Body of pancreas (tissue), 4 donors: Measurements from ENCODE around the gene SPOCK3. TPM values are rescaled to one million over a fixed set of nuclear protein-coding genes. Genes with fewer than 3 reads are reported as not detected.

Source experiments
- ATAC-seq: fragments of 150-250 bp; one replicate; pipeline ENCODE4 v1.9.1; 2016
- DNase-seq, 4 donors: peaks; one replicate each; pipeline ENCODE4 v3.0.0-alpha.2; 2019
- H3K27ac ChIP-seq, 4 donors: fragments of 200-600 bp; sonication (generic); 1 replicate in 3 of 4; 2 replicates in 1 of 4; pipeline versions ENCODE4 v1.5.1 to v1.6.1; 2016 to 2019; ENCODE audit warnings: mild to moderate bottlenecking in 1 of 4, mixed read lengths in 1 of 4, moderate library complexity in 1 of 4
- H3K27me3 ChIP-seq, 2 donors: fragments of 200-600 bp; sonication (generic); one replicate each; pipeline ENCODE4 v1.6.0; 2016; ENCODE audit warnings: mild to moderate bottlenecking in 1 of 2
- H3K36me3 ChIP-seq, 2 donors: fragments of 200-600 bp; sonication (generic); replicated peaks in 1 of 2; 2 replicates each; pipeline ENCODE4 v1.5.1; 2016; ENCODE audit warnings: low read depth in 2 of 2; ENCODE audit not compliant: insufficient read depth in 1 of 2
- H3K4me1 ChIP-seq: fragments of 200-600 bp; sonication (generic); one replicate; pipeline ENCODE4 v1.6.0; 2016
- H3K4me3 ChIP-seq, 2 donors: fragments of 200-600 bp; sonication (generic); 1 replicate in 1 of 2; 2 replicates in 1 of 2; pipeline ENCODE4 v1.5.1; 2016 to 2019
- H3K9me3 ChIP-seq, 3 donors: fragments of 200-600 bp; sonication (generic); 1 replicate in 2 of 3; 2 replicates in 1 of 3; pipeline ENCODE4 v1.5.1; 2016
- POLR2A ChIP-seq, 3 donors: fragments of 450-650 bp; IDR thresholded peaks; one replicate each; pipeline ENCODE4 v1.6.1; 2016; ENCODE audit warnings: antibody characterized with exemption in 3 of 3, mild to moderate bottlenecking in 2 of 3
- WGBS, 2 donors: methylation state at CpG; one replicate each; pipeline ENCODE4 v1.1.5; 2017; 5-methylcytosine and 5-hydroxymethylcytosine counted together
- intact Hi-C: fragments of 100-400 bp; cut with DNase I; formaldehyde crosslinking; loops from one replicate; pipeline ENCODE4 v1.15.1; 2023
- total RNA-seq, 2 donors: library from RNA; depleted of rRNA; stranded (reverse); fragments of >200 nt; gene quantifications; one replicate each; pipeline ENCODE4 v1.1.0, GENCODE V29; 2016
- TF ChIP-seq, protein P1 (sequence below), 7 experiments: fragments of 450-650 bp in 4 of 7; fragments of 200-600 bp in 3 of 7; sonication (generic) in 3 of 7; IDR thresholded peaks; one replicate each; pipeline ENCODE4 v1.5.1; 2016 to 2019; ENCODE audit warnings: antibody characterized with exemption in 7 of 7

SPOCK3 gene
- total RNA-seq, 2 donors from 2014 or later = not detected

DNA sequence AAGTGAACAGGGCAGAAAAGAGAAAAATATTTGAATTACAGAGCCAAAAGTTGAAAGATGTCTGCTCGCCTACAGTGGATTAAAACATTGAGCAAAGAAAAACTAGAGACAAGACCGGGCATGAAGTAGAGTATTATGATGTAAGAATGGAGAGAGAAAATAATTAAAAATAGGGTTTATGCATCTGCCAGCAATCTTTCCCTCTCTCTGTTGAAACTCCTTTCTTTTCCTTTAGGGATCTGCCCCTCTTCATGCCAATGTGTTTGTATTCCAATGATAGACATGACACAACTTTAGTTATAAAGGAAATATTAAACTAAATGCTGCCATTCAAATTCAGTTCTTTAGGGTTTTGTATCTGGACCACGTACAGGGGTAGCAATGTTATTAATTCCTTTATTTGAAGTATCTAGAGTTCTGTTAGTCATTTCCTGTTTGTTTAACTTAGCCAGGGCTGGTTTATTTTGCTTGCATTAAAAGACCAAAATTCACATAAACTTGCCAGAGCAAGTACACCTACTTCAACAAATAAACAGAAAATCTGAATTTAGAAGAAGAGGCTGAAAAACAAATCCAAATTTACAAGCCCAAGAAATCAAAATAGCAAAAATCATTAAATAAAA, 202.6 kb downstream of the SPOCK3 start:
- H3K4me3 ChIP-seq = no peak overlapping the region
- no peaks in the 10 kb centered on the region for H3K9me3 ChIP-seq
- H3K36me3 ChIP-seq = no peaks in the 10 kb centered on the region
- DNase-seq (no peak), ATAC-seq (no peak)
- WGBS, 2 donors = 56 to 62% methylated on average over 3 of the region's 3 CpGs
- no peaks in the 10 kb centered on the region for H3K4me1 ChIP-seq
- intact Hi-C loops = no loop called here
- H3K27me3 ChIP-seq = no peaks in the 10 kb centered on the region
- H3K27ac ChIP-seq = no peak overlapping the region
- TF ChIP-seq, protein P1, sequence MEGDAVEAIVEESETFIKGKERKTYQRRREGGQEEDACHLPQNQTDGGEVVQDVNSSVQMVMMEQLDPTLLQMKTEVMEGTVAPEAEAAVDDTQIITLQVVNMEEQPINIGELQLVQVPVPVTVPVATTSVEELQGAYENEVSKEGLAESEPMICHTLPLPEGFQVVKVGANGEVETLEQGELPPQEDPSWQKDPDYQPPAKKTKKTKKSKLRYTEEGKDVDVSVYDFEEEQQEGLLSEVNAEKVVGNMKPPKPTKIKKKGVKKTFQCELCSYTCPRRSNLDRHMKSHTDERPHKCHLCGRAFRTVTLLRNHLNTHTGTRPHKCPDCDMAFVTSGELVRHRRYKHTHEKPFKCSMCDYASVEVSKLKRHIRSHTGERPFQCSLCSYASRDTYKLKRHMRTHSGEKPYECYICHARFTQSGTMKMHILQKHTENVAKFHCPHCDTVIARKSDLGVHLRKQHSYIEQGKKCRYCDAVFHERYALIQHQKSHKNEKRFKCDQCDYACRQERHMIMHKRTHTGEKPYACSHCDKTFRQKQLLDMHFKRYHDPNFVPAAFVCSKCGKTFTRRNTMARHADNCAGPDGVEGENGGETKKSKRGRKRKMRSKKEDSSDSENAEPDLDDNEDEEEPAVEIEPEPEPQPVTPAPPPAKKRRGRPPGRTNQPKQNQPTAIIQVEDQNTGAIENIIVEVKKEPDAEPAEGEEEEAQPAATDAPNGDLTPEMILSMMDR (IDR thresholded peaks at IDR 0.05) = no peak
- no peak for TF ChIP-seq POLR2A (IDR thresholded peaks at IDR 0.05)

DNA sequence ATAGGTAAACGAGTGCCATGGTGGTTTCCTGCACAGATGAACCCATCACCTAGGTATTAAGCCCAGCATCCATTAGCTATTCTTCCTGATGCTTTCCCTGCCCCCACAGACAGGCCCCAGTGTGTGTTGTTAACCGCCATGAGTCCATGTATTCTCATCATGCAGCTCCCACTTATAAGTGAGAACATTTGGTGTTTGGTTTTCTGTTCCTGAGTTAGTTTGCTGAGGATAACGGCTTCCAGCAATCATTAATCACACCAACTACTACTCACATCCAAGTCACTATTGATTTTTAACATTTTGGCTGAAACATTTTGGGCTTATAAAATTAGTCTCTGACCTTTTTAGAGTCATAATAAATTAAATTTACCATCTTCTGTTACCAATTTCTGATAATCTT, 205.3 kb downstream of the SPOCK3 start:
- intact Hi-C loops = loop anchor here (10.0 kb wide), 1 partner anchor 1046 kb away; no protein-coding TSS in a partner anchor
- ATAC-seq = no peak
- WGBS, 2 donors = 44 to 48% methylated on average over 3 of the region's 3 CpGs

DNA sequence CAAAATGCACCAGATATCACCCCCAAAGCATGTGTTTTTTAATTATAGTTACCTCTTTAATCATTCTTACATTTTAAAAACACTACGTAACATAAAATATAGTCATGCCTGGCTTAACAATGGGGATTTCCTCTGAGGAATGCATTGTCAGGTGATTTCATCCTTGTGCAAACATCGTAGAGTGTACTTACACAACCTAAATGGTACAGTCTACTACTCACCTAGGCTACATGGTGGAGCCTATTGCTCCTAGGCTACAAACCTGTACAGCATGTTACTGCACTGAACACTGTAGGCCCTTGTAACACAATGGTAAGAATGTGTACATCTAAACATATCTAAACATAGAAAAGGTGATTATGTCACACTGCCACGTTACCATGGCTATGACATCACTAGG, 208.6 kb downstream of the SPOCK3 start:
- ATAC-seq = no peak

More for the DNA sequence above, 205.3 kb downstream of the SPOCK3 start:
- H3K27me3 ChIP-seq = no peaks in the 10 kb centered on the region
- no peak overlapping the region for H3K4me3 ChIP-seq
- H3K36me3 ChIP-seq = no peaks in the 10 kb centered on the region
- H3K27ac ChIP-seq = no peak overlapping the region
- H3K4me1 ChIP-seq = no peaks in the 10 kb centered on the region
- TF ChIP-seq, protein P1 (IDR thresholded peaks at IDR 0.05) = no peak
- TF ChIP-seq POLR2A (IDR thresholded peaks at IDR 0.05) = no peak
- no peaks in the 10 kb centered on the region for H3K9me3 ChIP-seq
- no peak for DNase-seq

DNA sequence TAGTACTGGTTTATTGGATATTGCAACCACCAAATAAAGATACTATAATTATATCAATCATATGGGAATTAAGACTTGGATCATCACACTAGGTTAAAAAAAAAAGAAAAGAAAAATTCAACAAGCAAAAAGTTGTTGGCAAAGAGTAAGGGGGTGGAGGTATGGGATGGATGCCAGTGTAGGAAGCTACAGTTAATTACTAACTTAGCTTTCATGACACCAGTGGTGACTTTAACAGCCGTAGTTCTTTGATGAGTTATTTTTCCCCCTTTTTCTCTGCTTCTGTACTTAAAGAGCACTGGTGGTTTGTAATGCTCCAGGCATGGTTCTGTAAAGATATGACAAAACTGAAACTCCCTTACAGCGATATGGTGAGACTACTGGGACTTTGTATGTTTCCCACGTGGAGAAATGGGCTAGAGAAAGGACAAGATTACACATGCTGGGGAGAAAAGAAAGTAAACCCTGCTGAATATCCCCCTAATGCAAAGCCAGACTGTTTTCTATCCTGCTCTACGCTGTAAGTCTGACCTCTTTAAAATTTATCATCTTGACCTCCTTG, 210.8 kb downstream of the SPOCK3 start:
- Histone ChIP-seq H3K4me1 (no peaks in the 10 kb centered on the region), H3K9me3 (no peaks in the 10 kb centered on the region), H3K4me3 (no peak overlapping the region), H3K36me3 (no peaks in the 10 kb centered on the region), H3K27me3 (no peaks in the 10 kb centered on the region), H3K27ac (no peak overlapping the region)
- intact Hi-C loops = loop anchor here (10.0 kb wide), 1 partner anchor 1051 kb away; no protein-coding TSS in a partner anchor
- no peak for DNase-seq
- no peak for ATAC-seq
- TF ChIP-seq POLR2A (IDR thresholded peaks at IDR 0.05) = no peak
- TF ChIP-seq, protein P1 (IDR thresholded peaks at IDR 0.05) = no peak
- 36 to 38% methylated on average over 4 of the region's 4 CpGs for WGBS, 2 donors

More for the DNA sequence above, 208.6 kb downstream of the SPOCK3 start:
- Histone ChIP-seq H3K4me1 (no peaks in the 10 kb centered on the region), H3K9me3 (no peaks in the 10 kb centered on the region), H3K27me3 (no peaks in the 10 kb centered on the region), H3K27ac (no peak overlapping the region), H3K4me3 (no peak overlapping the region), H3K36me3 (no peaks in the 10 kb centered on the region)
- no peak for TF ChIP-seq POLR2A (IDR thresholded peaks at IDR 0.05)
- TF ChIP-seq, protein P1 (IDR thresholded peaks at IDR 0.05) = no peak
- 73 to 80% methylated on average over 3 of the region's 3 CpGs for WGBS, 2 donors
- intact Hi-C loops = loop anchor here (10.0 kb wide), 1 partner anchor 1049 kb away; no protein-coding TSS in a partner anchor
- DNase-seq = no peak
